ENCODE results near the gene CRYL1.

The CRYL1 gene

GRCh38 chr13:20472531-20472930 is 53.1 kb downstream of the CRYL1 start:
- H3K27me3 ChIP-seq = no peaks in the 10 kb centered on the region
- peaks cover 59 to 66% of the 10 kb centered on the region in 2 experiments for H3K4me1 ChIP-seq (ENCODE audit: control insufficient read depth in 1 of 2, insufficient read depth in 1 of 2, low read depth in 1 of 2, low read length in 1 of 2)
- no peaks in the 10 kb centered on the region for H3K9me3 ChIP-seq
- H3K27ac ChIP-seq = peak overlapping the region; percentile 98
- no peaks in the 10 kb centered on the region for H3K36me3 ChIP-seq
- H3K4me3 ChIP-seq (ENCODE audit: low read depth in 1 of 2, low read length in 1 of 2) = no peak overlapping the region
- TF ChIP-seq CTCF (IDR thresholded peaks at IDR 0.05) = no peak

GRCh38 chr13:20470136-20470535 is 55.5 kb downstream of the CRYL1 start:
- H3K4me1 ChIP-seq (ENCODE audit: control insufficient read depth in 1 of 2, insufficient read depth in 1 of 2, low read depth in 1 of 2, low read length in 1 of 2) = peaks cover 37 to 43% of the 10 kb centered on the region in 2 experiments

GRCh38 chr13:20466371-20466770 is 59.3 kb downstream of the CRYL1 start:
- Histone ChIP-seq H3K36me3 (no peaks in the 10 kb centered on the region), H3K27ac (no peak overlapping the region), H3K4me1 (ENCODE audit: control insufficient read depth in 1 of 2, insufficient read depth in 1 of 2, low read depth in 1 of 2, low read length in 1 of 2) (peaks cover 17 to 19% of the 10 kb centered on the region in 2 experiments), H3K27me3 (no peaks in the 10 kb centered on the region), H3K4me3 (ENCODE audit: low read depth in 1 of 2, low read length in 1 of 2) (no peak overlapping the region), H3K9me3 (no peaks in the 10 kb centered on the region)
- no peak for TF ChIP-seq CTCF (IDR thresholded peaks at IDR 0.05)

More at GRCh38 chr13:20470136-20470535, 55.5 kb downstream of the CRYL1 start:
- TF ChIP-seq CTCF (IDR thresholded peaks at IDR 0.05) = no peak
- peak overlapping the region; percentile 98 for H3K27ac ChIP-seq
- no peaks in the 10 kb centered on the region for H3K9me3 ChIP-seq
- no peaks in the 10 kb centered on the region for H3K27me3 ChIP-seq
- H3K4me3 ChIP-seq (ENCODE audit: low read depth in 1 of 2, low read length in 1 of 2) = peak overlapping the region in 1 of 2 experiments; percentile 30
- H3K36me3 ChIP-seq = no peaks in the 10 kb centered on the region

DNA sequence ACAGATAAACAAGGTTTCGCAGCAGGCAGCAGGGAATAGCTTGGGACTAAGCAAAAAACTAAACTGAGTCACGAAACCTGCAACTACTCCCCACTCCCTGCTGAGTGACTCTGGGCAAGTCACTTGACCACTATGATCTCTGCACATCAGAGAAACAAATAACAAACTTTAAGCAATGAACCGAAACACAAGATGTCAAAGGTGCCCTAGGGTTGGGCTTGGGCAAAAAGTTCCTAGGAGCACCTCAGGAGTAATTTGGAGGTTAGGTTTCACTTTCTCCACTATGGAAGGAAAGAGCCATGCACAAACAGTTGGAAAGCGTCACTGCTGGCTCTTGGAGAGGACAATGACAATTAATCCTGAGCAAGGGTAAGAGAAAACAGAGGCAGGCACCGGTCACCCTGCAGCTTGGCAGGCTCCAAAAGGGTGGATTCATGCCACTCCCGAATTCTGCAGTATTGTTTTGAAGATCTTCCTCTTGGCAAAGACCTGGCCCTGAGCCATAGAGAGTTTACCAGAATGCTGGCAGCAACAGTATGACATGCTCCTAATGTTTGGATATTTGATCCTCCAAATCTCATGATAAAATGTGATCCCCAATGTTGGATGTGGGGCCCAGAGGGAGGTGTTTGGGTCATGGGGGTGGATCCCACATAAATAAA is 60.3 kb downstream of the CRYL1 start:
- Histone ChIP-seq H3K36me3 (no peaks in the 10 kb centered on the region), H3K27ac (no peak overlapping the region), H3K4me1 (ENCODE audit: control insufficient read depth in 1 of 2, insufficient read depth in 1 of 2, low read depth in 1 of 2, low read length in 1 of 2) (peaks cover 9 to 10% of the 10 kb centered on the region in 2 experiments), H3K27me3 (no peaks in the 10 kb centered on the region), H3K9me3 (no peaks in the 10 kb centered on the region), H3K4me3 (ENCODE audit: low read depth in 1 of 2, low read length in 1 of 2) (no peak overlapping the region)
- TF ChIP-seq CTCF (IDR thresholded peaks at IDR 0.05) = no peak

DNA sequence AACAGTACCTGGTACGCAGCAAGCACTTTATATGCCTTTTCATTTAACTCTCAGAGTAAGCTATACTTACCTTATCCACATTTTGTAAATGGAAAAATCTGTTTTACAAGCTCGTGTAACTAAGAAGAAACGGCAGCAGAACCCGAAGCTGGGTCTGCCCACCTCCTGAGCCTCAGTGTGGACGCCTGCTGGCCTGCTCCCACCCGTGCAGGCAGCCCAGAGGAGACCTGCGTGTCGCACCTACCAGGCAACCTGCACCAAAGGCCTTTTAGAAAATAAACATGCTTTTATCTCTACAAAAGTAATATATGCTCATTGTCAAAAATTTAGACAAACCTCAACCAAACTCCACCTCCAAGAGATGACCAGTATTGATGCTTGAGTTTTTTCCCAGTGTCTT is 62.7 kb downstream of the CRYL1 start:
- no peak overlapping the region for H3K27ac ChIP-seq
- no peak overlapping the region for H3K4me3 ChIP-seq (ENCODE audit: low read depth in 1 of 2, low read length in 1 of 2)
- TF ChIP-seq CTCF (IDR thresholded peaks at IDR 0.05) = no peak
- no peaks in the 10 kb centered on the region for H3K9me3 ChIP-seq
- H3K4me1 ChIP-seq (ENCODE audit: control insufficient read depth in 1 of 2, insufficient read depth in 1 of 2, low read depth in 1 of 2, low read length in 1 of 2) = no peaks in the 10 kb centered on the region
- H3K36me3 ChIP-seq = no peaks in the 10 kb centered on the region
- H3K27me3 ChIP-seq = no peaks in the 10 kb centered on the region

Measured in neutrophil (primary cell).